NCI-H2227 treated with DMSO at 0.1 percent for 48 hours (cell line): Measurements from ENCODE around the gene SLC12A8.

Experiments
- DNase-seq: peaks from one replicate; lab custom pipeline; 2025; lab: John Stamatoyannopoulos, UW

SLC12A8 gene

GRCh38 chr3:125054062-125054448 lies 158.5 kb downstream of the SLC12A8 start:
- DNase-seq = no peak

GRCh38 chr3:125053304-125053699 lies 159.2 kb downstream of the SLC12A8 start:
- no peak for DNase-seq

- DNase-seq = no peak
Observed at GRCh38 chr3:125052624-125053303, 159.8 kb downstream of the SLC12A8 start.

- DNase-seq = no peak
Observed at GRCh38 chr3:125051715-125052581, 160.6 kb downstream of the SLC12A8 start.

DNA sequence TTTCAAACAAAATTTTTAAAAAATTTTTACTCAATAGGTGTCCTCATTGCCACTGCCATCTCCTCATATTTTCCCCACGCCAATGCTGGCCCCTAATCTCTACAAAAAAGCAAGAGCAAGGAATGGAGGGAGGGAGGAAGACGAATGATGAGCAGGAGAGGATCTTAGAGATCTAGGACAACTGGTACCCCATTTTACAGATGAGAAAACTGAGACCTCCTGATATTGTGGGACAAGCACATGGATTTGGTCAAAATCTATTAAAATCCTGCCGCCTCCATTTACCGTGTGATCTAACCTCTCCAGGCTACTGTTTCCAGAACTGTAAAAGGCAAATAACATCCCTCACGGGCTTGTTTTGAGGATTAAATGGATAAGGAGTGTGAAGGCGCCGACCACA lies 161.3 kb downstream of the SLC12A8 start:
- DNase-seq = no peak

DNA sequence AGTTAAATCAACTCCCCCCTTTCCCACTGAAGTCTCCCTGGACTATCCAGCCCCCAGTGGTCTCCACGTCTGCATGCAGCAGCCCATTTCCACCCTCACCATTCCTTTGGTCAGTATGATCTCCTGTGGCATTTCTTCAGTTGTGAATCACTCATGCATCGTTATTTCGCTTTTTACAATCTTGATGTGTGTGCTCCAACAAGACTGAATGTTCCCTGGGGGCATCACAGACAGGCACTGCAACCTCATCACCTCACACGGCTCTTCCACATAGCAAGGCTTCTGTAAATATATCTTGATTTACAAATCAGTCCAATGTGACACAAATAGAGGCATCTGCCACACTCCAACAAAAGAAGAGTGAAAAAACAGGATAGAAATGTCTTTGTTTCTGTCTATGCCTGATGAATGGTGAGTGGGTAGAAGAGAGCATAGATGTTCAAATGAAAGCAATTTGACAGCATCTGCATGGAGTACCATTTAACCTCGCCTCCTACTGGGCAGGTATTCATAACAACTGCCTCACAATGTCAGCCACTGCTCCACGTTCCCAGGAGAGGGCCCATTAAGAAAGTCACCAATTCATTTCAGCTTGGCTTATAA lies 162.0 kb downstream of the SLC12A8 start:
- DNase-seq = no peak

- DNase-seq = no peak
Observed at GRCh38 chr3:125048282-125048681, 164.3 kb downstream of the SLC12A8 start.

DNA sequence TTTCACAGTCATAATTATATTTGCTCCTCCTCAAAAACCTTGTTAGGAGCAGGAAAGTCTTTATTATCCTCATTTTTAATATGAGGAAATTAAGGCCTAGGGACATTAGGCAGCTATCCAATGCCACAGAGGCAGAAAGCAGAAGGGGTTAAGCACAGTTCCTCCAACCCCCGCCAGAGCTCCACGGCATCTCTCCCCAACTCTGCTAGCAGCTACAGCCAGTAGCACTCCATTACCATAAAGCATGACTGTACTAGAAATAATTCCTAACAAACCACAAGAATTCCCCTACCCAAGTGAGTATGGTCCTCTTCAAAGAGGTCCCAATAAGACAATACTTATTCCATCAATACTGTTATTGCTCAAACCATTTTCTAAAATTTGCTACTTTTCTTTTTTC lies 166.6 kb downstream of the SLC12A8 start:
- no peak for DNase-seq

DNA sequence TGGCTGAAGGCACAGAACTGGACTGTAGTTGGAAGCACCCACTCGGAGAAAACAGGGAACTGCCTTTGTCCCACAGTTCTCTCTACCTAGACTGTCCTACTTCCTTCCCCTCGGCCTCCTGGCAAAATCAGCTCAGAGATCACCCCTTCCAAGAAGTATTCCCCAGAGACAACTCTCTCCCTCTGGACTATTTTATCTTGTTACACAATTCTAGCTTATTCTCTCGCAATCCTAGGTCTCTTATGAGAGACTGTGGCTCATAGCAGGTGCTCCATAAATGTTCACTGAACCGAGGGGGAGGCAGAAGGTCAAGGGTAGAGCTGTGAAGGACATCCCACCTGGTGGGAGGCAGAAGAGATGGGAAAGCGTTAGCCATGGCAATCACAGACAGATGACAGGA lies 167.4 kb downstream of the SLC12A8 start:
- DNase-seq = no peak

GRCh38 chr3:125043599-125044151 lies 168.9 kb downstream of the SLC12A8 start:
- no peak for DNase-seq

GRCh38 chr3:125042725-125043406 lies 169.7 kb downstream of the SLC12A8 start:
- DNase-seq = no peak

DNA sequence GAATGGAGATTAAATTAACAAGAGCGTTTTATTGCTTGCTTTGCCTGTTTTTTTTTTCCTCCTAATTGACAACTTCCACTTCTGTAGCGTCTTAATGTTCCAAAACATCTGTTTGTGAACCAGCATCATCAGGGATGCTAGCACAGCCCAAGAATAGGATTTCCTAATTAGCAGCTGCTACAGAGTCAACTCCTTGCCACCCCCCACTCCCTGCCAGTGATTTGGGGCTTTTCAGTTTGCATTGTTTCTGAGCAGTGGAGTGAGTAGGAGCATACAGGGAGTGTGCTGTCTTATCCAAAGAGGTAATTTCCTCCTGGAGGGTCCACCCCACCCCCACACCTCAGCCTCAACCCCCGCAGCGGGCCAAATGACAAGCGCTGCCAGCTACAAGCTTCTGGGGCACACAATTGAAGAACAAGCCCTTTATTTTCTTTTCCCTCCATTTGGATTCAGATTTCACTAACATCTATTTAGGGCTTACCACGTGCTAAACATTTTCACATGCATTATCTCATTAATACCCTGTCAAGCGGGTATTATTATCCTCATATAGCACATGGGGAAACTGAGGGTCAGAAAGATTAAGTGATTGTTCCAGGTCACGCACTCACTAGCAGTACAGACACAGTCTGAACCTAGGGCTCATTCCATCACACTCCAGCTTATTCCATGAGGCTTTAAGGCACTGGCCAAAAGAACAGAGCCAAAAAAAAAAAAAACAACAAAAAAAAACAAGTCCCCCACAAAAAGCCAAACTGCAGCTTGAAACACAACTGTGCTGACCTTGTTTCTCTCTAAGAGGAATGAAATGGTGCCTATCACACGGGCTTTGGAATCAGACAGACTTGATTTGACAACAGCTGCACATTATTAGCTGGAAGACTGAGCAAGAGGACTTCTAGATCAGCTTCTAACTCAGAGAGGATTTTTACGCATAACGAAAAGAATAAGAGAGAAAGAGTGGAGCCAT lies 173.1 kb downstream of the SLC12A8 start:
- peak; percentile 48 for DNase-seq

DNA sequence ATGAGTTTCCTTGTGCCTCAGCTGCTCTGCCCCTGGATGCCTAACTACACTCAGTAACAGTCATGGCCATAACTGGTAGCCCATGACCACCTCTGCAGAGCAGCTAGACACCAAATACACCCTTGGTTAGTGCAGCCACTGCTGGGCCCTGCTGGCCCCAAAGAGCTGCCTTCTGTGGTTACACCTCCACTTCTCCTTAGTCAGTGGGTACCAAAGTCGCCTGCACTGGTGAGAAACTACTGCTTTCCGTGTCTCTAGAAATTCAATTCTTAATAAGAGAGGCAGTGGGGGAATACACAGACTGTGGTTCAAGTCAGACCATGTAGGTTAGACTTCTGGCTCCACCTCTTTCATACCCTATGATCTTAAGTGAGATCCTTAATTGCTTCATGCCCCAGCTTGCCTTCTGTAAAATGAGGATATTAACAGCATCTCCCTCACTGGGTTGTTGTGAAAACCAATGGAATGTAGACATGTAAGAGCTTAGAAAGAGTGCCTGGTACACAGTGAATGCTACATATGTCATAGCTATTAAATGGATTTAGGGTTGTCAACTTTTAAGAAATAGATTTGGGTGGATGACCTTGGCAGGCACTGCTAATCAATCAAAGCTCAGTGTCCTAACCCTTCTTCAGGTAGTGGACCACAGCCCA lies 174.9 kb downstream of the SLC12A8 start:
- DNase-seq = no peak

DNA sequence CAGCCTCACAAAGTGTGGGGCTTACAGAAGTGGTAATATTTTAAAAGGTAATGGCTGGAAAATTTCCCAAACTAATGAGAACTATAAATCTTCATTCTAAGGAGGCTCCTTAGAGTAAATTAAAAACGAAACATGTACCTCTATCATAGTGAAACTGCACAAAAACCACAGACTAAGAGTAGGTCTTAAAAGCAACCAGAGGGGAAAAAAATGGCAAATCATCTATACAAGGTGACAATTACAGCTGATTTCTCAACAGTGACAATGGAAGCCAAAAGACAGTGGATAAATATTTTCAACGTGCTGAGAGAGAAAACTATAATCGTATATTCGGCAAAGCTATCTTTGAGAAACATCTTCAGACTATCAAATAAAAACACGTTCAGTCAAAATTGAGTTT lies 177.3 kb downstream of the SLC12A8 start:
- no peak for DNase-seq

- no peak for DNase-seq
Observed at GRCh38 chr3:125033616-125034015, 178.9 kb downstream of the SLC12A8 start.

GRCh38 chr3:125033135-125033534 lies 179.4 kb downstream of the SLC12A8 start:
- DNase-seq = no peak

DNA sequence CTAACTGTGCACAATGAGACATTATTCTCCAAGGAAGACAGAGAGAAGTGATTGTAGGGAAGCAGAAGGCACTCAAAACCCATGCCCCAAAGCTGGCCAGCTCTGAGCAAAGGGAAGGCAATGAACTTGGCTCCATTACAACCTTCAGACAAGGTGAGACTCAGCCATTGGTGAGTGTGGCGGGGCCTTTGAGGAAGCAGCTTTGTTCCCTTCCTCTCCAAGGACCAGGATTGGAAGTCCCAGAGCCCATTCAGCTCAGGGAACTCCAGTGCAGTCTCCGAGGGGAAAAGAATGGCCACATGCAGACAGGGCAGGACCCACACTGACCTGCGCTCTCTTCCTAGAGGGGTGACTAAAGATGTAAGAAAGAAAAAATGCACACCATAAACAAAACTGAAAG lies 179.9 kb downstream of the SLC12A8 start:
- no peak for DNase-seq
